ENCODE measurements around the gene SLC30A2. TPM values are rescaled to one million over a fixed set of nuclear protein-coding genes. Genes with fewer than 3 reads are reported as not detected.

The SLC30A2 gene
- total RNA-seq, 1 experiment from 2014 or later, result 0.23 TPM

GRCh38 chr1:26075421-26076144 is 29.7 kb upstream of the SLC30A2 start:
- no peak overlapping the region for H3K4me3 ChIP-seq (ENCODE audit: low read depth in 2 of 2, low read length in 2 of 2)
- ChIA-PET CTCF (no interaction called here), POLR2A (no interaction called here)
- in situ Hi-C loops (cut with HindIII; ENCODE audit: low pct_unique_long_range_greater_than_20kb, low sequenced_read_pairs) (no loop called here), intact Hi-C loops (cut with micrococcal nuclease; ENCODE audit: unreplicated experiment) (no loop called here)
- no TSS peak for BruUV-seq (replicated peaks)
- H3K9me3 ChIP-seq (ENCODE audit: control insufficient read depth, insufficient read depth, low read depth, low read length), result no peaks in the 10 kb centered on the region
- no peaks in the 10 kb centered on the region for H3K36me3 ChIP-seq (ENCODE audit: control insufficient read depth, insufficient read depth, low read length)
- no peak overlapping the region for H3K27ac ChIP-seq (ENCODE audit: low read length)
- ATAC-seq (no peak), DNase-seq (ENCODE audit: low read depth, low spot score) (no peak)
- no peaks in the 10 kb centered on the region; the same call in 1 of the 2 replicates for H3K27me3 ChIP-seq (ENCODE audit: control insufficient read depth, insufficient read depth, low read length)
- no peak for TF ChIP-seq REST (IDR thresholded peaks at IDR 0.05; ENCODE audit: insufficient read depth in 1 of 2, low read depth in 2 of 2, low read length in 1 of 2)
- TF ChIP-seq SIN3A (IDR thresholded peaks at IDR 0.05; ENCODE audit: borderline replicate concordance, insufficient read depth, low read depth, low read length), result no peak
- no peak for TF ChIP-seq POLR2AphosphoS5 (IDR thresholded peaks at IDR 0.05; ENCODE audit: low read depth, low read length)
- TF ChIP-seq TCF7L2 (IDR thresholded peaks at IDR 0.05; ENCODE audit: low read depth, low read length), result no peak
- no peak for TF ChIP-seq CTCF (IDR thresholded peaks at IDR 0.05)
- no peaks in the 10 kb centered on the region for H3K4me1 ChIP-seq (ENCODE audit: control insufficient read depth, insufficient read depth, low read length)

GRCh38 chr1:26072305-26072704 is 26.4 kb upstream of the SLC30A2 start:
- ChIA-PET CTCF (no interaction called here), POLR2A (no interaction called here)
- no peaks in the 10 kb centered on the region for H3K4me1 ChIP-seq (ENCODE audit: control insufficient read depth, insufficient read depth, low read length)
- in situ Hi-C loops (cut with HindIII; ENCODE audit: low pct_unique_long_range_greater_than_20kb, low sequenced_read_pairs) (no loop called here), intact Hi-C loops (cut with micrococcal nuclease; ENCODE audit: unreplicated experiment) (no loop called here)
- H3K9me3 ChIP-seq (ENCODE audit: control insufficient read depth, insufficient read depth, low read depth, low read length), result no peaks in the 10 kb centered on the region
- no peak for ATAC-seq
- DNase-seq (ENCODE audit: low read depth, low spot score), result no peak
- no peaks in the 10 kb centered on the region for H3K36me3 ChIP-seq (ENCODE audit: control insufficient read depth, insufficient read depth, low read length)
- H3K27me3 ChIP-seq (ENCODE audit: control insufficient read depth, insufficient read depth, low read length), result peaks cover 2% of the 10 kb centered on the region; the same call in 1 of the 2 replicates
- H3K27ac ChIP-seq (ENCODE audit: low read length), result no peak overlapping the region
- BruUV-seq (replicated peaks), result no TSS peak
- H3K4me3 ChIP-seq (ENCODE audit: low read depth in 2 of 2, low read length in 2 of 2), result no peak overlapping the region
- TF ChIP-seq SIN3A (IDR thresholded peaks at IDR 0.05; ENCODE audit: borderline replicate concordance, insufficient read depth, low read depth, low read length) (no peak), CTCF (IDR thresholded peaks at IDR 0.05) (no peak), POLR2AphosphoS5 (IDR thresholded peaks at IDR 0.05; ENCODE audit: low read depth, low read length) (no peak), TCF7L2 (IDR thresholded peaks at IDR 0.05; ENCODE audit: low read depth, low read length) (no peak), REST (IDR thresholded peaks at IDR 0.05; ENCODE audit: insufficient read depth in 1 of 2, low read depth in 2 of 2, low read length in 1 of 2) (no peak)
